Fibroblast of the aortic adventitia (primary cell): Measurements from ENCODE around the gene HIBCH. TPM values are rescaled to one million over a fixed set of nuclear protein-coding genes. Genes with fewer than 3 reads are reported as not detected.

Experiments
- DNase-seq: peaks from one replicate; pipeline ENCODE4 v3.0.0-alpha.2; 2010; ENCODE audit warnings: low read depth
- H3K4me3 ChIP-seq: 2 replicates; pipeline ENCODE4 v1.5.1; 2011; ENCODE audit warnings: low read depth, mild to moderate bottlenecking, control low read depth, low read length, moderate library complexity
- total RNA-seq: library from RNA; depleted of rRNA; stranded (reverse); fragments of >200 nt; gene quantifications from 2 replicates; pipeline ENCODE4 v1.2.3, GENCODE V29; 2012; ENCODE audit warnings: low replicate concordance
- TF ChIP-seq, protein P1 (sequence below): IDR thresholded peaks from 2 replicates; pipeline ENCODE4 v1.5.1; 2011; ENCODE audit warnings: mild to moderate bottlenecking, low read length, control low read depth, inconsistent platforms; ENCODE audit not compliant: insufficient read depth

Gene HIBCH
- total RNA-seq, 1 donor: 21.5 TPM

- H3K4me3 ChIP-seq: no peak overlapping the region
- TF ChIP-seq, protein P1, sequence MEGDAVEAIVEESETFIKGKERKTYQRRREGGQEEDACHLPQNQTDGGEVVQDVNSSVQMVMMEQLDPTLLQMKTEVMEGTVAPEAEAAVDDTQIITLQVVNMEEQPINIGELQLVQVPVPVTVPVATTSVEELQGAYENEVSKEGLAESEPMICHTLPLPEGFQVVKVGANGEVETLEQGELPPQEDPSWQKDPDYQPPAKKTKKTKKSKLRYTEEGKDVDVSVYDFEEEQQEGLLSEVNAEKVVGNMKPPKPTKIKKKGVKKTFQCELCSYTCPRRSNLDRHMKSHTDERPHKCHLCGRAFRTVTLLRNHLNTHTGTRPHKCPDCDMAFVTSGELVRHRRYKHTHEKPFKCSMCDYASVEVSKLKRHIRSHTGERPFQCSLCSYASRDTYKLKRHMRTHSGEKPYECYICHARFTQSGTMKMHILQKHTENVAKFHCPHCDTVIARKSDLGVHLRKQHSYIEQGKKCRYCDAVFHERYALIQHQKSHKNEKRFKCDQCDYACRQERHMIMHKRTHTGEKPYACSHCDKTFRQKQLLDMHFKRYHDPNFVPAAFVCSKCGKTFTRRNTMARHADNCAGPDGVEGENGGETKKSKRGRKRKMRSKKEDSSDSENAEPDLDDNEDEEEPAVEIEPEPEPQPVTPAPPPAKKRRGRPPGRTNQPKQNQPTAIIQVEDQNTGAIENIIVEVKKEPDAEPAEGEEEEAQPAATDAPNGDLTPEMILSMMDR: no peak
- no peak for DNase-seq
Measured at GRCh38 chr2:190217616-190218015, 102.0 kb downstream of the HIBCH start.

DNA sequence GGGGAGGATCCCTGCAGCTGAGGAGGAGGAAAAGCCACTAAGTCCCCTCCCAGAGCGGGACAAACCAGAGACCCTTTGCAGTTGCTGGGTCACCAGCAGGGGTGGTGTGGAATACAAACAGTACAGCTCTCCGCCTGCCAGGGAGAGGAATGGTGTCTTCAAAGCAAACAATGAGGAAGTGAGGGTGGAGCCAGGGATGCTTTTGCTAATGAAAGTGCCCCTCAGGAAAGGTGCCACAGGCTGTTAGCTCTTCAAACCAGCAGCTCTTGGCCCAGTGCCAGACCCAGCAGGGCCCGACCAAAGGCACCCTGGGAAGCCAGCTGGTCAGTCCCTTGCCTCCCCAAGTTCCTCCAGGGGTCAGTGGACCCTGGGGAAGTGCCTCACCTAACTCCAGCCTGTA, 102.8 kb downstream of the HIBCH start:
- DNase-seq: peak; percentile 17
- no peak overlapping the region for H3K4me3 ChIP-seq
- TF ChIP-seq, protein P1: no peak

DNA sequence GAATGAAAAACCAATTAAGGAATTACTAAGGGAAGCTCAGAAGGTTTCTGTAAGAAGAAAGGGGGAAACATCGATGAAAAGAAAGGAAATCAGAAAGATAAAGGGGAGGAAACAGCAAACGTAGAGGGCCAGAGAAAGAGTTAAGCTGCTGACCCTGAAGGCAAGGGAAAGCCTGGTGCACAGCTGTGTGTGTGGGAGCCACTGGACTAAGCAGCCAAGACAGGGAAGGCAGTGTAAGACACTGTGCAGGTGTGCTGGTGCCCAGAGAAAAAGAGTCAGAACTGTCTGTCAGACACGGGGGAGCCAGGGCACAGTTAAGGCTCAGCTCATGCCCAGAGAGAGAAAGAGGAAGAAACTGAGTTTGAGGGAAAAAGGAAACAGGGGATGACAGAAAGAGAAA, 104.0 kb downstream of the HIBCH start:
- DNase-seq: peak; percentile 20
- TF ChIP-seq, protein P1: no peak

GRCh38 chr2:190214426-190215194, 105.0 kb downstream of the HIBCH start:
- TF ChIP-seq, protein P1: no peak
- peak overlapping the region; percentile 11 for H3K4me3 ChIP-seq
- peak; percentile 96 for DNase-seq

More for the DNA sequence above, 104.0 kb downstream of the HIBCH start:
- no peak overlapping the region for H3K4me3 ChIP-seq

DNA sequence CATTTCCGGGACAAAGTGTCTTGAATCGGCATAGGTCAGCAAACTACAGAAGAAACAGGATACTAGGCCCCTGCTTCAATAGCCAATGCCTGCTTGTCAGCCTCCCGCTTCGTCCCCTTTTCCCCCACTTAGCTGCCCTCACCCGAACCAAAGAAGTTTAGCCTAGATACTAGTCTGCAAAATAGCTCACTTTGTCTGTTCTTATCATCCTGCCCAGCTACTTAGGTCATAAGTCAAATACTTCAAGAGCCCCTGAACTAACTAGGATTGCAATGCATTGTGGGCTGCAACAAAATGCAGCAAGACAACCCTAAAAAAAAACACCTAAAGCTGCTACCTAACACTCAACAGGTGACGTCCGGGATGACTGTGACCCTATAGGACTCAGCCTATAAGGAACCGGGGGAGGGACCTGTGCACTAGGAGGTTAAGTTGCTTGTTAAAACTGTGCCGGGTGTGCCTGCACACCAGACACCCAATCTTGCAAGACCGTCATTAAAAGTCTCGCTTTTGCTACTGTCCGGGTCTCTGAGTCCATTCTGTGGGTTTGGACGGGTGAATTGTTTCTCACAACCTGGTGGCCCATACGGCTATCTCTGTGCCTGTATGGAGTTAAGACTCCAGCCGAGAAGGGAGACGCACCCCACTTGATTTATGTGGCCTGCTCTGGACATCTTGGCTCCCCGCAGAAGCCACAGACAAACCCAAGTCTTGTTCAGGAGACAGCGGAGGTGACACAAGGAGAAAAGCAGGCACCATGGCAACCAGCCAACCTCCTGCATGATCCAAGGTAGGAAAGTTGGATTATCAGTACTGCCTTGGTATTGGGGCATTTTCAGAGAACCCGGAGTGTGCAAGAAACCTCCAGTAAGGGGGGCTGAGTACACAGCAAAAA, 105.9 kb downstream of the HIBCH start:
- TF ChIP-seq, protein P1: no peak
- no peak overlapping the region for H3K4me3 ChIP-seq
- no peak for DNase-seq

GRCh38 chr2:190210471-190210870, 109.2 kb downstream of the HIBCH start:
- DNase-seq: peak; percentile 17
- TF ChIP-seq, protein P1: no peak
- H3K4me3 ChIP-seq: no peak overlapping the region
